HepG2 (cell line): ENCODE data around the gene COLQ. TPM values are rescaled to one million over a fixed set of nuclear protein-coding genes. Genes with fewer than 3 reads are reported as not detected.

Experiments
- CREM ChIP-seq, 2 experiments: sonication (generic) in 1 of 2; formaldehyde crosslinking in 1 of 2; IDR thresholded peaks; 2 replicates each; pipeline versions ENCODE4 v1.4.0 to v1.6.1; 2016 to 2020; ENCODE audit warnings: antibody characterized with exemption in 1 of 2, mild to moderate bottlenecking in 1 of 2, missing genetic modification reagents in 1 of 2
- ISX ChIP-seq: sonication (generic); formaldehyde crosslinking; conservative IDR thresholded peaks from 2 replicates; pipeline ENCODE4 v1.5.0; 2020; ENCODE audit warnings: missing genetic modification reagents
- KAT7 ChIP-seq: IDR thresholded peaks from 2 replicates; pipeline ENCODE4 v1.6.1; 2018; ENCODE audit warnings: borderline replicate concordance, missing compliant biosample characterization
- MAFK ChIP-seq, 2 experiments: IDR thresholded peaks in 1 of 2; conservative IDR thresholded peaks in 1 of 2; 2 replicates each; pipeline ENCODE4 v1.6.1; 2011; ENCODE audit warnings: improper control_type of control experiment in 2 of 2, low read length in 2 of 2
- MTA3 ChIP-seq: sonication (generic); formaldehyde crosslinking; IDR thresholded peaks from 2 replicates; pipeline ENCODE4 v1.4.0; 2020; ENCODE audit warnings: missing genetic modification reagents
- PCBP1 ChIP-seq: fragments of 200-400 bp; formaldehyde crosslinking; IDR thresholded peaks from 2 replicates; pipeline ENCODE4 v1.6.1; 2017; ENCODE audit warnings: mild to moderate bottlenecking, low read depth, low read length, borderline replicate concordance
- POGZ ChIP-seq: sonication (generic); formaldehyde crosslinking; IDR thresholded peaks from 2 replicates; pipeline ENCODE4 v1.4.0; 2020; ENCODE audit warnings: mild to moderate bottlenecking, missing genetic modification reagents
- SNAI1 ChIP-seq: sonication (generic); formaldehyde crosslinking; IDR thresholded peaks from 2 replicates; pipeline ENCODE4 v1.5.0; 2020; ENCODE audit warnings: mild to moderate bottlenecking, missing genetic modification reagents, borderline replicate concordance
- TBX2 ChIP-seq: sonication (generic); formaldehyde crosslinking; IDR thresholded peaks from 2 replicates; pipeline ENCODE4 v1.5.0; 2020; ENCODE audit warnings: missing genetic modification reagents, mild to moderate bottlenecking, borderline replicate concordance
- TCF7 ChIP-seq: sonication (generic); IDR thresholded peaks from 2 replicates; pipeline ENCODE4 v1.6.1; 2016; ENCODE audit warnings: antibody characterized with exemption, low read depth
- TSC22D2 ChIP-seq: sonication (generic); formaldehyde crosslinking; IDR thresholded peaks from 2 replicates; pipeline ENCODE4 v1.5.1; 2020; ENCODE audit warnings: missing genetic modification reagents, mild to moderate bottlenecking, borderline replicate concordance
- U2AF2 ChIP-seq: fragments of 200-400 bp; formaldehyde crosslinking; IDR thresholded peaks from 2 replicates; pipeline ENCODE4 v1.6.1; 2017; ENCODE audit warnings: low read depth, mild to moderate bottlenecking, low read length
- ZMYM4 ChIP-seq: sonication (generic); formaldehyde crosslinking; IDR thresholded peaks from 2 replicates; pipeline ENCODE4 v1.8.1; 2023; ENCODE audit warnings: mild to moderate bottlenecking, missing genetic modification reagents
- ZNF354B ChIP-seq: sonication (generic); formaldehyde crosslinking; IDR thresholded peaks from 2 replicates; pipeline ENCODE4 v1.8.0; 2022; ENCODE audit warnings: mild to moderate bottlenecking, missing genetic modification reagents
- ZNF629 ChIP-seq: sonication (generic); formaldehyde crosslinking; conservative IDR thresholded peaks from 2 replicates; pipeline ENCODE4 v1.5.0; 2020; ENCODE audit warnings: missing genetic modification reagents
- ZNF724P ChIP-seq: sonication (generic); formaldehyde crosslinking; IDR thresholded peaks from 2 replicates; pipeline ENCODE4 v1.8.0; 2022; ENCODE audit warnings: missing genetic modification reagents, borderline replicate concordance
- ZNF850 ChIP-seq: sonication (generic); formaldehyde crosslinking; conservative IDR thresholded peaks from 2 replicates; pipeline ENCODE4 v1.9.0; 2021; ENCODE audit warnings: mild to moderate bottlenecking, missing genetic modification reagents
- ZNF878 ChIP-seq: sonication (generic); formaldehyde crosslinking; IDR thresholded peaks from 2 replicates; pipeline ENCODE4 v1.8.1; 2023; ENCODE audit warnings: mild to moderate bottlenecking, missing genetic modification reagents, moderate library complexity
- polyA plus RNA-seq, 8 experiments: library from polyadenylated mRNA; depleted of rRNA in 3 of 8; stranded (reverse) in 7 of 8; unstranded in 1 of 8; fragments of >200 nt; fragmentation: Illumina TruSeq in 4 of 8; extraction: Trizol in 4 of 8; gene quantifications; 2 replicates each; pipeline versions ENCODE4 v1.2.1 to v1.2.3, GENCODE V29; 2011 to 2016; ENCODE audit warnings: low read depth in 4 of 8, missing spikeins in 1 of 8, mixed read lengths in 1 of 8; ENCODE audit not compliant: insufficient read depth in 1 of 8
- total RNA-seq, 5 experiments: library from RNA; depleted of rRNA; stranded (reverse); fragments of >200 nt; fragmentation: Illumina TruSeq; extraction: Trizol; gene quantifications; 2 replicates each; pipeline ENCODE4 v1.2.3, GENCODE V29; 2016; ENCODE audit warnings: low read depth in 1 of 5
- TF ChIP-seq, protein P1 (sequence below): sonication (generic); formaldehyde crosslinking; IDR thresholded peaks from 2 replicates; pipeline ENCODE4 v1.8.0; 2022; ENCODE audit warnings: low read depth, missing genetic modification reagents
- TF ChIP-seq, protein P2 (sequence below): sonication (generic); formaldehyde crosslinking; conservative IDR thresholded peaks from 2 replicates; pipeline ENCODE4 v1.5.0; 2020; ENCODE audit warnings: missing genetic modification reagents
- TF ChIP-seq, protein P3 (sequence below): sonication (generic); formaldehyde crosslinking; IDR thresholded peaks from 2 replicates; pipeline ENCODE4 v1.4.0; 2020; ENCODE audit warnings: missing genetic modification reagents, low read depth, mild to moderate bottlenecking, borderline replicate concordance
- TF ChIP-seq, protein P4 (sequence below): fragments of 450-650 bp; IDR thresholded peaks from 2 replicates; pipeline ENCODE4 v1.6.1; 2017
- TF ChIP-seq, protein P5 (sequence below): sonication (generic); formaldehyde crosslinking; IDR thresholded peaks from 2 replicates; pipeline ENCODE4 v1.4.0; 2020; ENCODE audit warnings: missing genetic modification reagents, borderline replicate concordance

COLQ gene
- total and polyA plus RNA-seq, 2 of the 13 experiments (the other 11 are each of a cell fraction or from before 2014, with no cell fraction given) = 0.31 to 0.46 TPM

DNA sequence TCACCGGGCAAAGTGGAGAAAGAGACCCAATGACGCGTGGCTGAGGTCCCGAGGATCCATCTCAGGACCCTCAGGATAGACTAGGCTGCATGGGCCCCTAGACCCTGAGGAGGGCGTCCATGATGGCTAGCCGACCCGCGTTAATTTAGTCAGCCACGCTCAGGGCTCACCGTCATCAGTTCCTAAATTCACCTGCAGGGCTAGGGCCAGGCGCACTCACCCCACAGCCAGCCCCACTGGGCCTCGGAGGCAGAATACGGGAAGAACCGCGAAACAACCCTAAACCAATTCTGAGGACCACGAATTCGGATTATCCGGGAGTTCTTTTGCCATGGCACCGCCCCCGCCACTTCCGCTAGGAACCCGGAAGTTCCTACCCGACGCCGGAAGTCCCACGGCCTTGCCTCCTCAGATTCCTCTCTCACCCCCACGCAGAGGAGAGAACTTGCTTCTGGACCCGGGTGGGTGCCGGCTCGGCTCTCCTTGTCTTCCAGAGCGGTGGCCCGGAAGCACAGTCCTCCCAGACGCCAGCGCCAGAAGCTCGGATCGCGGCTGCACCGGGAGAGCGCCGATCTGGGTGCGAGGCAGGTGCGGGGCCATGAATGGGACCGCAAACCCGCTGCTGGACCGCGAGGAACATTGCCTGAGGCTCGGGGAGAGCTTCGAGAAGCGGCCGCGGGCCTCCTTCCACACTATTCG lies 94.2 kb downstream of the COLQ start, which contains the start of the genes EAF1 and METTL6 (continued):
- TF ChIP-seq SNAI1 (CRISPR knock-in tag) (no peak), U2AF2 (no peak), MTA3 (CRISPR knock-in tag) (no peak), TBX2 (peak; percentile 56; the same call in 1 of the 2 replicates), ZMYM4 (CRISPR knock-in tag) (no peak), CREM (IDR thresholded peaks at IDR 0.05) (0 out of 2 replicates have a peak, but pooled peaks have one; percentile 58), CREM (CRISPR knock-in tag; IDR thresholded peaks at IDR 0.05) (no peak), ZNF878 (CRISPR knock-in tag) (no peak), ISX (CRISPR knock-in tag) (0 out of 2 replicates have a peak, but pooled peaks have one; percentile 75), PCBP1 (no peak), MAFK (conservative IDR thresholded peaks at IDR 0.05 in 1 of 2, IDR thresholded peaks at IDR 0.05 in 1 of 2; ENCODE audit: low read length in 2 of 2) (no peak), POGZ (CRISPR knock-in tag) (peak; percentile 23; the same call in 1 of the 2 replicates), ZNF724P (CRISPR knock-in tag) (no peak), ZNF354B (peak; percentile 12; the same call in 1 of the 2 replicates), ZNF850 (CRISPR knock-in tag) (0 out of 2 replicates have a peak, but pooled peaks have one; percentile 48), TCF7 (no peak), ZNF629 (CRISPR knock-in tag) (no peak), TSC22D2 (CRISPR knock-in tag) (no peak; the same call in 1 of the 2 replicates), KAT7 (CRISPR knock-in tag) (peak; percentile 77; the same call in 1 of the 2 replicates)
- TF ChIP-seq, protein P1, sequence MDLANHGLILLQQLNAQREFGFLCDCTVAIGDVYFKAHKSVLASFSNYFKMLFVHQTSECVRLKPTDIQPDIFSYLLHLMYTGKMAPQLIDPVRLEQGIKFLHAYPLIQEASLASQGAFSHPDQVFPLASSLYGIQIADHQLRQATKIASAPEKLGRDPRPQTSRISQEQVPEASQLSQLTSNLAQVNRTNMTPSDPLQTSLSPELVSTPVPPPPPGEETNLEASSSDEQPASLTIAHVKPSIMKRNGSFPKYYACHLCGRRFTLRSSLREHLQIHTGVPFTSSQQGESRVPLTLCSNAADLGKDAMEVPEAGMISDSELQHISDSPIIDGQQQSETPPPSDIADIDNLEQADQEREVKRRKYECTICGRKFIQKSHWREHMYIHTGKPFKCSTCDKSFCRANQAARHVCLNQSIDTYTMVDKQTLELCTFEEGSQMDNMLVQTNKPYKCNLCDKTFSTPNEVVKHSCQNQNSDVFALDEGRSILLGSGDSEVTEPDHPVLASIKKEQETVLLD (CRISPR knock-in tag) = no peak
- TF ChIP-seq, protein P2, sequence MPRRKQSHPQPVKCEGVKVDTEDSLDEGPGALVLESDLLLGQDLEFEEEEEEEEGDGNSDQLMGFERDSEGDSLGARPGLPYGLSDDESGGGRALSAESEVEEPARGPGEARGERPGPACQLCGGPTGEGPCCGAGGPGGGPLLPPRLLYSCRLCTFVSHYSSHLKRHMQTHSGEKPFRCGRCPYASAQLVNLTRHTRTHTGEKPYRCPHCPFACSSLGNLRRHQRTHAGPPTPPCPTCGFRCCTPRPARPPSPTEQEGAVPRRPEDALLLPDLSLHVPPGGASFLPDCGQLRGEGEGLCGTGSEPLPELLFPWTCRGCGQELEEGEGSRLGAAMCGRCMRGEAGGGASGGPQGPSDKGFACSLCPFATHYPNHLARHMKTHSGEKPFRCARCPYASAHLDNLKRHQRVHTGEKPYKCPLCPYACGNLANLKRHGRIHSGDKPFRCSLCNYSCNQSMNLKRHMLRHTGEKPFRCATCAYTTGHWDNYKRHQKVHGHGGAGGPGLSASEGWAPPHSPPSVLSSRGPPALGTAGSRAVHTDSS (CRISPR knock-in tag) = 0 out of 2 replicates have a peak, but pooled peaks have one; percentile 50
- TF ChIP-seq, protein P3, sequence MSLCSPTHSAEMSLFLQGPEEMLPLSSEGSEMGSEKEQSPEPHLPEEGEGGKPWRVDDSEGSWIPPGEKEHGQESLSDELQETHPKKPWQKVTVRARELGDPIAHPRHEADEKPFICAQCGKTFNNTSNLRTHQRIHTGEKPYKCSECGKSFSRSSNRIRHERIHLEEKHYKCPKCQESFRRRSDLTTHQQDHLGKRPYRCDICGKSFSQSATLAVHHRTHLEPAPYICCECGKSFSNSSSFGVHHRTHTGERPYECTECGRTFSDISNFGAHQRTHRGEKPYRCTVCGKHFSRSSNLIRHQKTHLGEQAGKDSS = 0 out of 2 replicates have a peak, but pooled peaks have one; percentile 26
- TF ChIP-seq, protein P4, sequence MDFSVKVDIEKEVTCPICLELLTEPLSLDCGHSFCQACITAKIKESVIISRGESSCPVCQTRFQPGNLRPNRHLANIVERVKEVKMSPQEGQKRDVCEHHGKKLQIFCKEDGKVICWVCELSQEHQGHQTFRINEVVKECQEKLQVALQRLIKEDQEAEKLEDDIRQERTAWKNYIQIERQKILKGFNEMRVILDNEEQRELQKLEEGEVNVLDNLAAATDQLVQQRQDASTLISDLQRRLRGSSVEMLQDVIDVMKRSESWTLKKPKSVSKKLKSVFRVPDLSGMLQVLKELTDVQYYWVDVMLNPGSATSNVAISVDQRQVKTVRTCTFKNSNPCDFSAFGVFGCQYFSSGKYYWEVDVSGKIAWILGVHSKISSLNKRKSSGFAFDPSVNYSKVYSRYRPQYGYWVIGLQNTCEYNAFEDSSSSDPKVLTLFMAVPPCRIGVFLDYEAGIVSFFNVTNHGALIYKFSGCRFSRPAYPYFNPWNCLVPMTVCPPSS = no peak
- TF ChIP-seq, protein P5, sequence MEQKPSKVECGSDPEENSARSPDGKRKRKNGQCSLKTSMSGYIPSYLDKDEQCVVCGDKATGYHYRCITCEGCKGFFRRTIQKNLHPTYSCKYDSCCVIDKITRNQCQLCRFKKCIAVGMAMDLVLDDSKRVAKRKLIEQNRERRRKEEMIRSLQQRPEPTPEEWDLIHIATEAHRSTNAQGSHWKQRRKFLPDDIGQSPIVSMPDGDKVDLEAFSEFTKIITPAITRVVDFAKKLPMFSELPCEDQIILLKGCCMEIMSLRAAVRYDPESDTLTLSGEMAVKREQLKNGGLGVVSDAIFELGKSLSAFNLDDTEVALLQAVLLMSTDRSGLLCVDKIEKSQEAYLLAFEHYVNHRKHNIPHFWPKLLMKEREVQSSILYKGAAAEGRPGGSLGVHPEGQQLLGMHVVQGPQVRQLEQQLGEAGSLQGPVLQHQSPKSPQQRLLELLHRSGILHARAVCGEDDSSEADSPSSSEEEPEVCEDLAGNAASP = no peak
